HG02610 (cell line): ENCODE results near the gene SPTB.

ENCODE experiments used
- ATAC-seq: cut with Tn5 transposase; IDR thresholded peaks from one replicate; pipeline ENCODE4 v1.9.1; 2021; ENCODE audit warnings: mild to moderate bottlenecking, moderate library complexity; ENCODE audit not compliant: unreplicated experiment

The SPTB gene

DNA sequence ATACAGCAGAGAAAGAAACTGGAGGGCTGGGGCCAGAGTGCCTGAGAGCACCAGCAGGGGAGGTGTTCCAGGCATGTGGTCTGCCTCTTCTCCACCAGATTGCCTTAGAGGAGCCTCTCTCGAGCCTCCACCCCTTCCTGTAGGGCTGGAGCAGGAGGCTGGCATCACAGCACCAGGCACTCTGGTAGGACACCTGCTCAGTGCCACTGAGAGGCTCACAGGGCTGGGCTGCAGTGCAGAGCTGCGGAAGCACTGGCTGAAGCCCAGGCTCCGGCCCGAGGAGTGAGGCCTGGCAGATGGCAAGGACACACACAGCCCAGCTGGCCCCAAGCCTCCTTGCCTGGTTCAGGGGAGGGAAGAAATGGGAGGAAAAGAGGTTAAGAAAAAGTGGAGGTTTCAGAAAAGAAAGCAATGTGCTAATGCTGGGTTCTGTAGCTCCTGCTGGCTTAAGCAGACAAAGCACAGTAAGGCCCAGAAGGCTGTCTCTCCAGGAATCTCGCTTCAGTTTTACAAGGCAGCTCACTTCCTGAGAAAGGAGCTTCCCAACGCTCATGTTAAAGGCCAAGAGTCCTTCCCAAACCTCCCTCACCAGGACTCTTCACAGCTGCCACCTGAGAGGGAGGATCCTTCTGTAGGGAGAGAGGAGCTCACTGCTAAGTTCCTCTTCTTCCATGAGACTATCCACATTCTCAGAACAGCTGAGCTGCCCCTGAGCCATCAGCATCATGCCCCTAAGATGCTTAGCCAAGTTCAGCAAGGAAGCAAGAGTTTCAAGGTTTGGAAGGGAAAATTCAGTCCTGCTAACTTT is 23.8 kb downstream of the SPTB start:
- ATAC-seq: no peak

DNA sequence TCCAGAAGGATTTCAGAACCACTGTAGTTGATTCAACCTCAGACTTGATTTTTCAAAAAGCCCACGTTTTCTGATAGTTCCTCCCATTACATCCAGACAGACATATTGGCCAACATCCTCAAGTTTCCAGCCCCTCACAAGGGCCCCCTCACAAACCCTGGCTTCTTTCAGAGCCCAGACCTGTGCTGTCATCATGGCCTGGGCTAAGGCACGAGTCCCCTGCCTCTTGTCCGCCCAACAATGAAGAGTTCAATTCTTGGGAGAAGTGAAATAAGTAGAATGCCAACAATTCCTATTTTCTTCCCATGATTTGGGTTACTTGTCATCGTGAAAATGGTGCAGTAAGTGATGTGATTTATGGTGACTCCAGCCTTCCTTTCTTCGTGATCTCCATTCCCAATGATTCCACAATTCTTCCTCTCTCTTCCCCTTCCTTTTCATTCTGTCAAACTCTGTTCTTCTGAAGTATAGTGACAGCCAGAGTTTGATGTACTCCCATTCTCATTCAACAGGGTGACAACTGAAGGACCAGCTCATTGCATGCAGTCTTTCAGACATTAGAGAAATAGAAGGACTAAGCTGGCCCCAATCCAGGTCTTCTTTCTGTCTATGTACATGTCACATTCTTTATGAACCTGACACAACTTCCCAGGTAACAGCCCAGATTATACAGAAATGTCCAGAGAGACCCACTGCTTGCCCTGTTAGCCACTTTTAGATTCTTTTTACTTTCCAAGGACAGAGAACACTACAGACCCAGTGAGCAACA is 29.2 kb downstream of the SPTB start:
- ATAC-seq: no peak

DNA sequence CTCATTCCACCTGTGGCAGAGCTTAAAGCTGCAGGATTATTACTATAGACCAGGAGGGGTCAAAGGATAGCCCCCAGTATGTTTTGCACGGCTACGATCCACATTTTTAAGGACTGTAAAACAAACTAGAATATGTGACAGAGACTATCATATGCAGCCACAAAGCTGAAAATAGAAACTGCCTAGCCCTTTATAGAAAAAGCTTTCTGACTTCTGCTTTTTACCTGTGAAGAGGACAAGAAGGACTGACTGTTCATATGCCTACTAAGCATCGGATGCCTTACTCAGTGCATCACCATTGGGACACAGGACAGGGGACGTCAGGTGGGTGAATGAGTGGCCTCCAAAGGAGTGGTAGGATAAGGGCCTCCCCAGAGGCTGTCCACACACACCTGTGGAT is 29.8 kb downstream of the SPTB start:
- no peak for ATAC-seq

DNA sequence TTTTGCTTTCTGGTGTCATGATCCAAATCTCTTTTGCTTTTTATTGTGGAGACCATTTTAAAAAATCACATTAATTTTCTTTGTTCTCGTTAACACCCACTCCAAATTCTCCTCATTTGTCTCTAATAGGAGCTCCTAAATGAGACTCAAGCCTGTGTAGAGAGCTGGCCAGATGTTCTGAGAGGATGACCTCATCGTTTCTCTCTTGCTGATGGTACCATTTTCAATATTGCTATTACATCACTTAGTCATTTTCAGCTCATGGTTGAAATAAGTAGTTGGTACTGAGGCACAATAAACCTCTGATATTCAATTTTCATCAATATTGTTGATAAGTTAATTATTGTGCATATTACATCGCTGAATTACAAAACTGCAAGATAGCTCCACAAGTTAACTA is 31.5 kb downstream of the SPTB start:
- no peak for ATAC-seq

DNA sequence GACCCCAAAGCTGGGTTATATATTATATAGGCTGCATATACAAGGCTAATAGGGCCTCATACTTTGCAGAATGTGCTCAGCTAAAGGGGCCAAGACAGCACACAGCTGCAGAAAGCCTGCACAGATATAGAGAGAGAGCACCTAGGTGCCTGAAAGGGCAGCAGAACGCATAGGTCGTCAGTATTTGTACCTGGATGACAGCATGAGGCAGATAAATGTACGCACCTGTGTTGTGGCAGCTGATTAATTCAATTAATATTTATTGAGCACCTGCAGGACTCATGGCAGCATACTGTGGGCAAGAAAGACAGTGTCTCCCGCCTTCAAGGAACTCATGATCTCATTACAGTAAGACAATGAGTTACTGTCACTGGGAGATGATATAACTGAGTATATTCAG is 33.4 kb downstream of the SPTB start:
- no peak for ATAC-seq

GRCh38 chr14:64845878-64846277 is 33.8 kb downstream of the SPTB start:
- ATAC-seq: no peak

GRCh38 chr14:64844969-64845536 is 34.7 kb downstream of the SPTB start:
- ATAC-seq: no peak

GRCh38 chr14:64844272-64844671 is 35.4 kb downstream of the SPTB start:
- peak; percentile 79 for ATAC-seq

DNA sequence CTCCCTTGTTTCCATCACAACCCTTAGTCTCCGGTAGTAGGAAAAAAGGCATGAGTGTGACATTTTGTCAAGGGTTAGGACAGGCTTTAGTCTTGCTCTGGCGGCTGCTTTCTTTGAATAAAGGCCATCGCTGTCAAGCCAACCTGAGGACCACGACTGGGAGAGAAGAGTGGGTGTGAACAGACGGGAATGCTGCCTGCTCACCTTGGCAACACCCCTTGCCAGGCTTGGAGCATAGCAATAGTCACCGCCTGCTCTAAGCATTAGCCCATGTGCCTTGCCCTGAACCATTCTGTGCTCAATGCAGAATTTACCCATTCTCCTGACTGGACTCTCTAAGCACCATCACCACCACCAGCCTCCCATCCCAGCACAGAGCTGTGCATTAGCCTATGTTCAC is 36.2 kb downstream of the SPTB start:
- no peak for ATAC-seq

DNA sequence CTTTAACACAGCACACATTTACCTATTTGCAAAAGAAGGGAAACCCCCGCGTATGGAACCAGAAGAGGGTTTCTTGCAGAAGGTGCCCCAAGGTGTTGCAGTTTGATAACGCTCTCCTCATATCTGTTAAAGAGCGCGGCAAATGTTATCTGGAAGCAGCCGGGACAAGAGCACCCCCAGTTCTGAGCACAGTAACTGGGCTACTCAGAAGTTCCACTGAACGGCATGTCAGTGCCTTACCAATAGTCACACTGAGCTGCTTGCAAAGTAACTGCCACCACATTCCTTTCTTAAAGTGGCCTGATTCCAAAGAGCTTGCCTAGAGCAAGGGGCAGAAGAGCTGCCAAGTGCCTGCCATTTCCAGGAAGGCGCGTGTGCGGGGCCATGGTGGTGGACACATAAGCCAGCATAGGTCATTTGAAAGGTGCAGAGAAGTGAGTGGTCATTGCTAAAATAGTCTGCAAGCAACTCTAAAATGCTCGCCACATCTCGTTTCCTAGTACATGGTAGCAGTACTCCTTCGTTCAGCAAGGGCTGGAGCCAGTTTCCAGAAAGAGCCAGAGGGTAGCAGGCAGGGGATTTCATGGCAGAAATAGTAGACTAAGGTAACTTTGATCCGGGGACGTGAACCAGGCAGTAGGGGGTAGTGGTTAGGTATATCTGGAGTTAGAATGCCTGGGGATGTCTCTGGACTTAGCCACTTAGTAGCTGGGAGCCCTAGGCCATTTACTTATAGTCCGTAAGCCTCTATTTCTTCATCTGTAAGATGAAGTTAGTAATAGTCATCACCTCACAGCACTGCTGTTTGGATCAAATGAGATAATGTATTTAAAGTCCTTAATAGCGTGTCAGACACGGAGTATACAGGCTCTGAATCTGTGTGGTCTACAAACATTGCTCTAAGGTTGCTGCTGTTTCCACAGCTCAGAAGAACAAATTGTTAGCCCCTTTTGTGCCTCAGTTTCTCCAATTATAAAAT is 37.6 kb downstream of the SPTB start:
- no peak for ATAC-seq

DNA sequence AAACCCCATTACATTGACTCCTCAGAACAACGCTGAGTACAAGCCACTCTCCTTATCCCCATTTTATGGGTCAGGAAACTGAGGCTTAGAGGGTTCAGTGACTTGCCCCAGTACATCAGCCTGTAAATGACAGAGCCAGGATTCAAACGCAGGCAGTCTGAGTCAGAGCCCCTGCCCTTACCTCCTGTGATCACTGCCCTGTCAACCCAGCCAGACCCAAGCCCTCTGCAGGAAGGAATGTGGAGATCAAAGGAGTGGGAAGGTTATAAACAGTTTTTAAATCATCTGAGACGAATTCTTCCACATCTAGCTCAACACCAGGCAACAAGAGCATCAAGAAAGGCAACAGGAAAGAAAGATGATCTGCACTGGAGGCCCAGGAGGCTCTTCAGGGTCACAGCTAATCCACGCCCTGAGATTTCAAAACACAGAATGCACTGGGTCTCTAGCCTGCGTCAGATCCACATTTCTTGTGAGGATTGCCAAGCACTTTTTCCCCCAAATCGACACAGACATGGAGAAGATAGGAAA is 38.5 kb downstream of the SPTB start:
- no peak for ATAC-seq

DNA sequence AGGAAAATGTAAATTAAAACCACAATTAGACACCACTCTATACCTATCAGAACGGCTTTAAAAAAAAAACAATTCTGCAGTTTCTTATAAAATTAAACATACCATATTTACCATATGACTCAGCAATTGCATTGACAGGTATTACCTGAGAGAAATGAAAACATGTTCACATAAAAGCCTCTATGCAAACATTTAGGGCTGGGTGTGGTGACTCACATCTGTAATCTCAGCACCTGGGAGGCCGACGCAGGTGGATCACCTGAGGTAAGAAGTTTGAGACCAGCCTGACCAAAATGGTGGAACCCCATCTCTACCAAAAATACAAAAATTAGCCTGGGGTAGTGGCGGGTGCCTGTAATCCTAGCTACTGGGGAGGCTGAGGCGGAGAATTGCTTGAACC is 41.1 kb downstream of the SPTB start:
- no peak for ATAC-seq

DNA sequence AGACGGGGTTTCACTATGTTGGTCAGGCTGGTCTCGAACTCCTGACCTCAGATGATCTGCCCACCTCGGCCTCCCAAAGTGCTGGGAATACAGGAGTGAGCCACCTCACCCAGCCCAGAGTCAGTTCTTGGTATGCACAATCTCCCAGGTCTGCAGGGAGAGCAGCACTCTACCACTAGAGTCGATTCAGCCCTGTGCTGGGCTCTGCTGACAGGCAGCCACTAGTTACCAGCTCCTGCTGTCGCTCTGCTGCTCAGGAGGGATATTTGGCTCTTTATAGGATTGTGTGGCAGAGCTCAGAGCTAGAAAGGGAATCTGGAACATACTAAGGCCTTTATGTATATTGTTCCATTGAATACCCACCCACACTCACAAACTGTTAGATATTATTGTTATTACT is 44.3 kb downstream of the SPTB start:
- no peak for ATAC-seq

DNA sequence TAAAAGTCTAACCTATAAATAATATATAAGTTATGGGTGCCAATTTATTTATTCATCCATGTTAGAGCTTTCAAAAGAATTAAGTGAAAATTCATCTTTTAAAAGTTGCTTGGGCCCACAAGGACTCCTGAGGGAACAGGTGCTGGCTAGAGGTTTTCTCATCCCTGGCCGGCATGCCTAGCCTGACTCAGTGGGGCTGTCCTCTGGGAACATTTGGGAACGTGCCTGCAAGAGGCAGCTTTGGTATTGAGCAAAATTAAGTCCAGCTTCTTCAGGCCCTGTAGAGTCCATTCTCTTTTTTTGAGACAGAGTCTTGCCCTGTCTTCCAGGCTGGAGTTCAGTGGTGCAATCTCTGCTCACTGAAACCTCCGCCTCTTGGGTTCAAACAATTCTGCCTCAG is 44.7 kb downstream of the SPTB start:
- ATAC-seq: no peak

DNA sequence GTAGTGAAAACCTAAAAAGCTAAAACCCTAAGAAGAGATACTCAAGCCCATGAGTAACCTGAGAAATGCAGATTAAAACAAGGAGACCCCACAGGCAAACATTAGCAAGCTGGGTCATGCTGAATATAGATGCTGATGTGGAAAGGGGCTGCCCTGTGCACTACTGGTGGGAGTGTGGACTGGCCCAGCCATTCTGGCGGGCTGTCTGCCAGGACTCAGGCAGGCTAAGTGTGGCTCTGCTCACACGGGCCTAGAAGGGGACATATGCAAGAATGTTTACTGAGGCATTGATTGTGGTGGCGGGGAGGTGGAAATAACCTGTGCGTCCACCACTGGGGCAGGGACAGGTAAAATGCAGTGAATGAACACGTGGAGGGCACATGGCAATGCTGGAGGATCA is 48.3 kb downstream of the SPTB start:
- ATAC-seq: no peak

DNA sequence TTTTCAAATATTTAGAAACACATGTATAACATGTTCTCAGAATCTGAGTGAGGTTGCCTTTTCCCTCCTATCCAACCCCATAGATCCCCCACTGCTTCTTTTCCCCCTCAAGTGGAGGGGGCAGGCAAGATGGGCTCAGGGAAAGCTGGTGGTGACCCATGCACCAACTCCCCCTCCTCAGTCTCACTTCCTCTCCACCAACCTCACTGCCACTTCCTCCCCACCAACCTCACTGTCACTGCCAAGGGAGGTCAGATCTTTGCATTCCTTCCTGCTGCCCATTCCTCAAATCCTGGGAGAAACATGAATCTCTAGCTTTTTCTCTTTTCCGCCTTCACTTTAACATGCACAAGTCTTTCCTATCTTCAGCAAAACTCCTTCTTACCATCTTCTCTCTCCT is 48.7 kb downstream of the SPTB start:
- no peak for ATAC-seq

DNA sequence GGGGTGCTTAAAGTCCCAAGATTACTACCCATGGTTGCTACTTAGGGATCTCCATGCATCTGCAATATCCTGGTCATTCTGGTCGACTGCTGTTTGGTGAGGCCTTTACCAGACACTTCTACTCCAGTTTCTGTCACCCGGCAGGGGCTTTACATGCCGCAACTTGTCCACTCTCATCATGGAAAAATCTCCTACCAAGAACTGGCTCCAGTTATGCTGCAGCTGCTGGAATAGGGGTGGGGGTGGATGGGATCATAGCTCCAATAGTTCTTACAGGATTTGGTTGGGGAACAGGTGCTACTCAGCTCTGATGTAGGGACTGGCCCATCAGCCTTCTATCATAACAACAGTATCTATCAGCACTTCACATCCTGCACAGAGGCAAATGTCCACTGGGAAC is 51.6 kb downstream of the SPTB start:
- ATAC-seq: no peak

GRCh38 chr14:64826845-64827244 is 52.9 kb downstream of the SPTB start:
- ATAC-seq: no peak

DNA sequence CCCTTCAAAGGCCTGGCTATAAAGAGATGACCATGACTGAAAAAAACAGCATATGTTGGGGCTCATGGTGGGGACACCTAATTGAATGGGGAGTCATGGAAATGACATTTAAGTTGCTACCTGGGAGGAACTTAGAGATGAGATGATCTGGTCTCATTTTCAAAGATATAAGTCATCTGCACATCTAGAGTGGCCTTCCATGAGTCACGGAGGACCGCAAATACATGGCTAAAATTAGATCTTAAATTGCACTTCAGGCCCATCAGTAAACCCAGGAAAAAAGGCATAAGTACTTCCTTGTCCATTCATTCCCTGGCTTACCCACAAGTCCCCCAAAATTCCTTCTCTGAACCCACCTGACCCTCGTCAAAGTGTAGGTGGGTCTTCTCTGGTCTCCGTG is 53.4 kb downstream of the SPTB start:
- ATAC-seq: no peak

DNA sequence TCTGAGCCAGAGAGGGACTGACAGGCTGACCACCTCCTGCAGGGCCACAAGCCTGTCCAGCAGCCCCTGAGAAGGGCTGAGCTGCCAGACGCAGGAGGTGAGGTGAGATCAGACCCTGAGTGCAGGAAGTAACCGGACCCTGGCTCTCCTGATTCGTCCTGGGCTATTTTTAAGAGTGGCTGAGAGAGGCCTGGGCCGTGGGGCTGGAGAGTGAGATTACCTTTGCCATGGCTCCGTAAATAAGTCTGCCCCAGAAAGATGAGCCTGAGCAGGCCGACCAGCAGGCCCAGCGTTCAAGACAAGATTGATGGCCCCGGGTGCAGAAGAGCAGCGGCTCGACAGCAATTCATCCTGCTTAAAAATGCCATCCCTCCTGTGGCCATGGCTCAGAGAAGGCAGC is 54.2 kb downstream of the SPTB start:
- no peak for ATAC-seq

- ATAC-seq: no peak
Observed at GRCh38 chr14:64825006-64825405, 54.7 kb downstream of the SPTB start.
